ENCODE data around the gene S100A13.

- TF ChIP-seq POLR2A (IDR thresholded peaks at IDR 0.05; ENCODE audit: low read depth, low read length) (no peak), TAF1 (IDR thresholded peaks at IDR 0.05; ENCODE audit: low read depth, low read length) (no peak), POLR2AphosphoS5 (IDR thresholded peaks at IDR 0.05; ENCODE audit: low read depth, low read length) (no peak), PAX5 (IDR thresholded peaks at IDR 0.05; ENCODE audit: insufficient read depth, low read length, severe bottlenecking) (no peak), SPI1 (IDR thresholded peaks at IDR 0.05; ENCODE audit: low read depth, low read length) (no peak), POU2F2 (IDR thresholded peaks at IDR 0.05; ENCODE audit: low read depth, low read length) (no peak)
Observed at GRCh38 chr1:153629971-153630370, 2.7 kb upstream of the S100A13 start.

All from GM12891 (cell line).